Middle frontal gyrus (tissue), 1 donor: ENCODE data around the gene SLC44A3.

Source experiments
- DNase-seq: peaks from one replicate; pipeline ENCODE4 v3.0.0-alpha.2; 2015; ENCODE audit warnings: low spot score; ENCODE audit errors: extremely low spot score

SLC44A3 gene

GRCh38 chr1:94801919-94802546 is 18.1 kb upstream of the SLC44A3 start:
- DNase-seq, result no peak

- no peak for DNase-seq
Observed at GRCh38 chr1:94803106-94803505, 17.1 kb upstream of the SLC44A3 start.

- DNase-seq, result no peak
Observed at GRCh38 chr1:94803517-94804441, 16.4 kb upstream of the SLC44A3 start.

- DNase-seq, result no peak
Observed at GRCh38 chr1:94804442-94804837, 15.7 kb upstream of the SLC44A3 start.

GRCh38 chr1:94805912-94806311 is 14.2 kb upstream of the SLC44A3 start:
- DNase-seq, result no peak

GRCh38 chr1:94806441-94806871 is 13.7 kb upstream of the SLC44A3 start:
- no peak for DNase-seq

GRCh38 chr1:94807742-94808491 is 12.2 kb upstream of the SLC44A3 start:
- no peak for DNase-seq

GRCh38 chr1:94808669-94809068 is 11.5 kb upstream of the SLC44A3 start:
- DNase-seq, result no peak

- no peak for DNase-seq
Observed at GRCh38 chr1:94812985-94813384, 7.2 kb upstream of the SLC44A3 start.

- no peak for DNase-seq
Observed at GRCh38 chr1:94816030-94816429, 4.1 kb upstream of the SLC44A3 start.

- DNase-seq, result no peak
Observed at GRCh38 chr1:94817712-94818111, 2.4 kb upstream of the SLC44A3 start.

GRCh38 chr1:94819238-94819944 is 766 bp upstream of the SLC44A3 start:
- no peak for DNase-seq

- DNase-seq, result no peak
Observed at GRCh38 chr1:94820936-94821335, 779 bp downstream of the SLC44A3 start.

- DNase-seq, result no peak
Observed at GRCh38 chr1:94821636-94822305, 1.6 kb downstream of the SLC44A3 start.

GRCh38 chr1:94823116-94823515 is 3.0 kb downstream of the SLC44A3 start:
- DNase-seq, result no peak

GRCh38 chr1:94825936-94826335 is 5.8 kb downstream of the SLC44A3 start:
- DNase-seq, result no peak

GRCh38 chr1:94827434-94827833 is 7.3 kb downstream of the SLC44A3 start:
- DNase-seq, result no peak

- no peak for DNase-seq
Observed at GRCh38 chr1:94828251-94828650, 8.1 kb downstream of the SLC44A3 start.

GRCh38 chr1:94831641-94832040 is 11.5 kb downstream of the SLC44A3 start:
- no peak for DNase-seq

GRCh38 chr1:94832446-94832845 is 12.3 kb downstream of the SLC44A3 start:
- no peak for DNase-seq
